Raji (cell line): ENCODE measurements around the gene CACHD1.

ENCODE experiments used
- POLR2A ChIP-seq: IDR thresholded peaks from 2 replicates; pipeline ENCODE4 v1.6.1; 2011; ENCODE audit warnings: low read depth, low read length, control low read depth; ENCODE audit not compliant: insufficient read depth

The CACHD1 gene

DNA sequence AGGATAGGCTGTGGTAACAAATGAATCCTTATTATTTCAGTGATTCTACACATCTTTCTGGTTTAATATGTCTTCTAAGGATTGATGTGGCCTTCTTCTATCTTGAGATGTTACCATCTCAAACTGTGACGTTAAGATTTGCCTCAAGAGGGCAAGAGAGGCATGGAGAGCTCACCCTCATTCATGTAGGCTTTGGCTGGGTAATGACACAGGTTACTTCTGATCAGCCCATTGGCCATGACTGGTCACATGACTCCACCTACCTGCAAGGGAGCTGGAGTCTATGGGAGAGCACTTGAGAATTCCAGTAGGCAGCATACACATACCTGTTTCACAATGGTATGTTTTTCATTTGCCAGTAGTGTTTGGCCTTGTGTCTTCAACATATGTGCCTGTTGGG, 30.0 kb downstream of the CACHD1 start:
- no peak for TF ChIP-seq POLR2A

GRCh38 chr1:64502083-64502482, 32.2 kb downstream of the CACHD1 start:
- no peak for TF ChIP-seq POLR2A

DNA sequence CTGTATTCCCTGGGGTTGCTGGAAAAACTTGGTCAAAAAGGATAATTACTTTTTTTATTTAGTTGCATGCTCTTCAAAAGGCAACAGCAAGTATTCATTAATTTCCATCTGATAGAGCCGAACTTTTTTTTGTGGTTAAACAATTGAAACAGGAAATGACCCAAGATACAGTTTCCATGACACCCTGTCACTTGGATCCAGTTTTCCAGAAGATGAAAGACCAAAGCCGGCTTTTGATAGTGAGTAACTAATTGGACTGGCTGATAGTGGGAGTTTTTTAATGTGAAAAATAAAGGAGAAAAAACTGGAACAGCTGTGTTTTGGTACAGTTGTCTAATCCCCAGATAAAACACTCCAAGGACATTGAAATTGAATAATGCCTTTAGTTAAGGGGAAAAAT, 33.0 kb downstream of the CACHD1 start:
- no peak for TF ChIP-seq POLR2A

GRCh38 chr1:64505232-64505943, 35.5 kb downstream of the CACHD1 start:
- no peak for TF ChIP-seq POLR2A

DNA sequence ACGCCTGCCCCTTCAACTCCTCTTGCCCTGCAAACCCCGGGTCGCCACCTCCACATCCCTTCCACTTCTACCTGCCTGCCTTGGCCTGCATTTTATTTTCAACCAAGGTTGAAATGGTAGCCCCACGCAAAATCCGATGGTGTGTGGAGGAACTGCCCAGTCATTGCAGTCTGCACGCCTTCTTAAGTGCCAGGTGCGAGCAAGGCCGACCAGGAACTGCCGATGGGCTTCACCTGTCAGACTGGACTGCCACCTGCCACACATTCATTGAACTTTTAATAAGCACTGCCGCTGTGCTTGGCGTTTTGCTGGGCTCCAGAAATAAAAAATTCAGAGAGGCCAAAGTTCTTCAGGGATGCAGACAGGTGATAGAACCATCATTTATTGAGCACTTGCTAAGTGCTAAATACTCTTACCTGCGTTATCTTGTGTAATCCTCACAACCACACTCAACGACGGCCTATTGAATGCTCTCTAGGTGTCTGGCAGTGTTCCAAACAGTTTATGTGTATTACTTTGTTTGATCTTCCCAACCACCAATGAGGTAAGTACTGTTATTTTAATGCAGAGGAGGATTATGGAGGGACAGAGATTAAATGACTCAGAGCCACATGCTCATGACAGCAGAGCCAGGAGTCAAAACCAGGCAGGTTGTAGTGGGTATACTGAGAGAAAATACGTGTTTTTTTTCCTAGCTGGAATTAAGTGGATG, 36.2 kb downstream of the CACHD1 start:
- TF ChIP-seq POLR2A, result no peak

GRCh38 chr1:64508629-64509028, 38.7 kb downstream of the CACHD1 start:
- no peak for TF ChIP-seq POLR2A

DNA sequence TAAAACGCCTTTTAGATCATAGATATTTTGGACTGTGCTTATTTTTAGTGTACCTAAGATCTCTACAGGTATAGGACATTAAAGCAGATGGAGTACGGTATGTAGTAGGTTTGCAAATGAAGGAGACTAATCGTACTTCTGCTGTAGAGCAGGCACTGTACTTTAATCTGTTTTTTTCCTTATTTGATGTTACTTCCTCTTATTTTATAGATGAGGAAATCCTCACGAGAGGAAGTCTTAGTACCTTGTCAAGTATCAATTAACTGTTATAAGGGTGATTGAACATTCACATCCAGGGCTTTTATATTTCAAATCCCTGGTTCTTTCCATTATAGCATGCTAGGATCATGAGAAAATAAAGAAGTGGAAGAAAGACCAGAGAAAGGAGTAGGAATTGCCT, 41.1 kb downstream of the CACHD1 start:
- TF ChIP-seq POLR2A, result no peak

GRCh38 chr1:64513545-64513944, 43.6 kb downstream of the CACHD1 start:
- no peak for TF ChIP-seq POLR2A

- no peak for TF ChIP-seq POLR2A
Measured at GRCh38 chr1:64514197-64514765, 44.4 kb downstream of the CACHD1 start.

- TF ChIP-seq POLR2A, result no peak
Measured at GRCh38 chr1:64515427-64515826, 45.5 kb downstream of the CACHD1 start.

DNA sequence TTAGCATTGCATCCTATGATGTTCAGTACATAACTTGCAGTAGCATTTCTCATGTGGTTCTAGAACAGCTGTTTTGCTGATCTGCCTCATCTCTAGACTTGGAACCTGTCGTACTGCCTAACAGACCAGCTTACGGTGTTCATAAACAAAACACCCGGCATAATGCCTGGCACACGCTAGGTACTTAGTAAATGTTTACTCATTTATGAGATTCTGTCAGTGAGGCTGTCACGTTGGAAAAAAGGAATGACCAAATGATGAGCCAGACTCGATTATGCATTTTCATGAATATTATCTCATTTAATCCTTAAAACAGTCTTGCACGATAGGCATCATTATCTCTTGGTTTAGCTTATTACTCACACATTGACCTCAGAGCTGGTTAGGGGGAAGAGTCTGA, 46.4 kb downstream of the CACHD1 start:
- no peak for TF ChIP-seq POLR2A

GRCh38 chr1:64516803-64517568, 47.1 kb downstream of the CACHD1 start:
- TF ChIP-seq POLR2A, result no peak

GRCh38 chr1:64517640-64518039, 47.7 kb downstream of the CACHD1 start:
- no peak for TF ChIP-seq POLR2A

- TF ChIP-seq POLR2A, result no peak
Measured at GRCh38 chr1:64518692-64519481, 49.0 kb downstream of the CACHD1 start.

GRCh38 chr1:64519901-64520300, 50.0 kb downstream of the CACHD1 start:
- no peak for TF ChIP-seq POLR2A

GRCh38 chr1:64522740-64523139, 52.8 kb downstream of the CACHD1 start:
- no peak for TF ChIP-seq POLR2A
